Dedifferentiated amniotic fluid mesenchymal stem cell (primary cell): ENCODE measurements around the gene PRKCE.

Experiments used
- DNase-seq: peaks from one replicate; pipeline ENCODE4 v3.0.0-alpha.2; 2016; ENCODE audit errors: extremely low spot score

Gene PRKCE

DNA sequence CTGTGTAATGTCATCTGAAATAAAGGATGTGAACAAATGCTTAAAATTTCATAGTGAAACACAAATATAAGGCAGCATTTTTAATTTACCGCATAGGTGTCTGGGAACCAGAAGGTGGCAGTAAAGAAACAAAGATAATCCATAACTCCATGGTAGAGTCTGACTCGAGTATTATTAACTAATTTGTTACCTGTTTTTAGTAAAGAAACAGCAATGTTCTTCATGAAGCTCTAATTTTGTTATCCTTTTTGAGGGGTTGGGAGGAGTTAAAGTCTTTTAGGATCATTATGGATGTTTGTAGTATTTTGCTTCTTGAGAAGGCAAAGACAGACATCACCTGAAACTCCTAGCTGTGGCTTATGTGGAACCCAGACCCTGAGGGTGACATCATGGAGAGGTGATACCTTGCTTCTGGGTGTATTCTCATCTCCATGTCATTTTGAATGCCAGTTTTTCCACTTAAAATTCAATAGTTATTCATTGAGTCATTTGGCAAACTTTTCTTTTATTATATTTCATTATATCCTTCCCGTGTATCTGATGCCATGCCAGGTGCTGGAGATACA is 359.5 kb downstream of the PRKCE start:
- peak; percentile 70 for DNase-seq

DNA sequence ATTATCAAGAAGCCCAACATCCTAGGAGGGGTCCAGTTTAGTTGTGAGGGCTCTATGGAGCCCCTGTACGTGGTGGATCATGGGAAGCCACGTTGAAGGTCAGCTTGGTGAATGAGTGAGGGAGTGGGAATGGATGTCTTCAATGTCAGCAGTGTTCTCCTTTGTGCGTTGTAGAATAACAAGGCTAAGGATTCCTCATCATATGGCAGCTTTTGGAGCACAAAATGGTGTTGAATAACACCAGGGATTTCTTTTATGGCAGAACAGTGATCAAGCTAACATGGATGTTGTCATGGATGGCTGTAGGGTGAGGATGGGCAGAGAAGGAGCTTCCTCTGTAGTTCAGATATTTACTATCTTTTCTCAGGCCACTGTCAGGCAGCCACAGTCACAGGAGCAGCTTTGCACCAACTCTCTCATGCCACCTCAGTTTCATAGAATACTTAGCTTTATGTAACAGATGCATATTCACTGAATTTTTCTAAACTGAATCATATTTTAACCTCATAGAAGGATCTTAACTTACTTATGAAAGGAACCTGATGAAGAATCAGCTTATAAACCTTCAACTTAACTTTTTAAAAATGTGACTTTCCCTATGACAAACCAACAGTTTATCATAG is 361.3 kb downstream of the PRKCE start:
- no peak for DNase-seq

DNA sequence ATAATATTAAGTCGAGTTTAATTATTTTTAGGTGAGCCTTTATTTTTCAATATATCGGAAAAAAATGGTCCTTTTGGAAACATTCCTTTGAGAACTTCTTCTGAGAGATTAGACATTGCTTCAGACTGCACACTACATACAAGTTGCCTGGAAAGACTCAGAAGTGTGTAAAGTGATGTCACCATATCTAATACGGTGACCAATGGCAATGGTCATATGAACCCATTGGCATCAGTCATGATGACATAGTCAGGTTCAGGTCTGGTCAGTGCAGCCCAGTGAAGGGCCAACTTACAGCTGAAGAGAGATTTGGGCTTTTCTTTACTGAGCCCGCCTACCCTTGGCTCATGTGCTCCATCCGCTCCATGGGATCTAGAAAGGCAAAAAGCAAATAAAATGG is 362.3 kb downstream of the PRKCE start:
- DNase-seq: no peak

DNA sequence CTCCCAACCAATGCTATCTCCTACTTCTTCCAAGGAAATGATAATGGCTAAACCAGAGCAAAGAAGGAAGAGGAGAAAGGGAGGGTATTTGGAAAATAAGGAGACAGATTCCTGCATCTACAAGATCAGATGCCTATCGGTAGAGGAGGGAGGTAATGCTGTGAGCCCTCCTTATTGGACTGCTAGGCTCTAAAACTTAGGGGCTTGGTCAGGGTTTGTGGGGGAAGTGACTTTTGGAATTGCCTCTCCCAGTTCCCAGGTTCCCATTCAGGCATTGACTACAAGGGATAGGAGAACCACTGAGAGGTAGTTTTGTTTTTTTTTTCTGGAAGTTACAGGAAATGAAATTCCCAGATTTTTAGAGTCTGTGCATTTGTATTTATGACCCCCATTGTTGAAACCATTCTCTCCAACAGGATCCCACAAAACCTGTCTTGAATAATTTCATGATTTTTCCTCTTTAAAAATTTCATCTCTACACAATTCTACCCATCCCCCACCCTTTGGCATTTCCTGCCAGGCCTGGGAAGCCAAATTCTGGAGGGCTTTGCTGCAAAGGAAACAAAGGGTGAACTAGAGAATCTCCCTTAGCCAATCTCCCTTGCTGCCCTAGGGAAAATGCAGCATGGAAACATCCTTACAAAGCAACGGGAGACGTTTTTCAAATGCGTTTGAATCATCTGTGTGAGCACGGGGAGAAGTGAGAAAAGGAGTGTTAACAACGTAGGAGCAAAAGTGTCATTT is 363.6 kb downstream of the PRKCE start:
- DNase-seq: no peak

DNA sequence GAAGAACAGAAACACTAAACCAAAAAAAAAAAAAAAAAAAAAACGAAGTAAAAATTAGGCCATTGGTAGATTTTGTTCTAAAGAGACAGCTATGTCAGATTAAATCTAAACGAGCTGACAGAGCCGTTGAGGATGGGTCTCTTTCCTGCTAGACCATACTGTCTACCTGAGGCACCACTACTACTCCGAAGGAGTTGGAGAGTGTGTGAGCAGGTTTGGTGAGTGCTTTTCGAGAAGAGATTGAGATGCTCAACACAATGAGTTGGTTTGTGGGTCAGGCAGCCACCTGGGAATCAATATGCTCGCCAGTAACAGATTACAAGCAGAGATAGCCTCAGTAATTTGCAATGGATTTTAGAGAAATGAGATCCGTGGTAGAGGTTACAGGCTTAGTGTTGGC is 364.2 kb downstream of the PRKCE start:
- no peak for DNase-seq

DNA sequence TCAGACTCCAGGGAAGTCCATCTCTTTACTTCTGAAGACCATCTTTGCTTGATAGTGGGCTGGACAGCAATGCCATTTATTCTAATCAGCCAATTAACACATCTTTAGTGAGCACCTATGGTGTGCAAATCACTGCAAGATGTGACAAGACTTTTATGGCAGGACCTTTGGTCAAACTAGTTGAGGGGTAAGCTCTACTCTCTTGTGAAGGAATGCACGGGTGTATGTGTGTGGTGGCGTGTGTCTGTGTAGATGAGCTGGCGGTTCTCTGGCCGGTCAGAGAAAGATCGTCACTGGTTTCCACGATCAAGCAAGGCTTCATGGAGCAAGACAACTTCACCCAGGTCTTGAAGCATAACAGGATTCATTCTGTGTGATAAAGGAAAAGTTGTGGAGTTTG is 364.6 kb downstream of the PRKCE start:
- DNase-seq: no peak

DNA sequence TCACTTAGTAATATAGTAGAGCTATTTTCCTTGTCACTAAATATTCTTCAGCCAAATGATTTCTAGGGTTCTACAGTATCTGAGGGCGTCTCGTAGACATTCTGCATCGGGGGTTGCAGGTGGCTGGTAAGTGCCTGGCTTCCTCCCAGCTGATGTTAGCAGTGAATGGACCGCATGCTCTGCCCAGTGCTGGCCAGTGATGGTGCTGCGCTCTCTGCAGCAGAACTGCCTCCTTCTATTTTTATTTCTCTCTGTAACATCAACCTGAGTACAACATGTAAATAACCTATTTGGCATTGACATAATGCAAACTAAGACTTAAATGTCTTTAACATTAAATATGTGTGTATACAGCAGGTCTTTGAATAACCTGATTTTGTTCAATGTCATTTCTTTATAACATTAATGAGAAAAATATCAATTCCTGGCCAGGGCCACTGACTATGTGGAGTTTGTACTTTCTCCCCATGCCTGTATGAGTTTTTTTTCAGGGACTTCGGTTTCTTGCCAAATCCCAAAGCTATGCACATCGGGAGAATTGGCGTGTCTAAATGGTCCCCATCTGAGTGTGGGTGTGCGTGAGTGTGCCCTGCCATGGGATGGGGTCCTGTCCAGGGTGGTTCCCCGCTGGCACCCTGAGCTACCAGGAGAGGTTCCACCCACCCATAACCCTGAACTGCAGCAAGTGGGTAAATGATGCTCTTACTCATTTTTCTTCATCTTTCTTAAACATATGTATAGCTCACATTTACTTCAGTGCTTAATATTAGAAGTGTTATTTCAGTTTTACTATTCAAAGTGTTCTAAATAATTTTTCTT is 367.5 kb downstream of the PRKCE start:
- DNase-seq: no peak

DNA sequence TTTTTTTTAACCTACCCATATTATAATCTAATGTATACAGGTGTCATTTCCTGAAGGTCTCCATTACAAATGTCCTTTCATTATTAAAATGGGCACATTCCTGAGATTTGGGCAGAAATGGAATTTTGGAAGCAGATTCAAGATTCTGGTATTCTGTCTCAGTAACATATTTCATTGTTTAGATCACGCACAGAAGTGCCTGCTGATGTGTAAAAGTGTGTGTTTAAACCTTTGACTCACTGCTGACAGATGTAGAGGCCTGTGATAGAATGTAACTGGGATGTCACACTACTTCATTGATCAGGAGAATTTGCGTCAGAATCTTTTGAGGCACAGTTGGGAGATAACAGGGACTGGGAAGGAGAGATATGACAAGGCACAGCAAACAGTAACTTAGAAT is 368.9 kb downstream of the PRKCE start:
- no peak for DNase-seq

DNA sequence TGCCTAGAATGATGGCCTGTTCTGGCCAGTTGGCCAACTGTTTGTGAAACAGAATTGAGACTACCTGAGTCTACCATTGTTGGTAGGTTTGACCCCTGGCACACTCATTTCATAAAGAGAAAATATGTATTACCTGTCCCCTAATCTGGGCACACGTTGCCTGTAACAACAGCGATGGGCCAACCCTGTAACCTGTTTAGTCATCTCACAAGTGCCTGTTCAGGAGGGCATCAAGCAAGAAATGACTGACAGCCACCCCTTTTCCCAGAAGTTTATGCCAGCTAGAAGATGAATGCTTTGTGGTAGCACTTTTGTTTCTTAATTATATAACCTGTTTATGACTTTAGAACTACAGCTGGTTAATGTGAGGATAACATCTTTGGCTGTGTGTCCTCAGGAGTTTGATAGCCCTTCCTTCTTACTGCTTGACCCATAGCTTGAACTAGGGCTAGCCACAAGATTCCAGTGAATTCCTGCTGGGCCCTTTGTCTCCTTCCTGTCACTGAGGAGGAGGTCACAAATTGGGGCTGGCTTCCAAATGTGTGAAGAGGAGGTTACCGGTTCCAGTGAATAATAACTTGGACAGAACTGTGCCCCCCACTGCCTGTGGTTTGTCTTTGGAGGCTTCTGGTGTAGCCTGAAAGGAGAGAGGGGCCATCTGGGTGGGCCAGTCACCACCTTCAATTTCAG is 371.8 kb downstream of the PRKCE start:
- no peak for DNase-seq

DNA sequence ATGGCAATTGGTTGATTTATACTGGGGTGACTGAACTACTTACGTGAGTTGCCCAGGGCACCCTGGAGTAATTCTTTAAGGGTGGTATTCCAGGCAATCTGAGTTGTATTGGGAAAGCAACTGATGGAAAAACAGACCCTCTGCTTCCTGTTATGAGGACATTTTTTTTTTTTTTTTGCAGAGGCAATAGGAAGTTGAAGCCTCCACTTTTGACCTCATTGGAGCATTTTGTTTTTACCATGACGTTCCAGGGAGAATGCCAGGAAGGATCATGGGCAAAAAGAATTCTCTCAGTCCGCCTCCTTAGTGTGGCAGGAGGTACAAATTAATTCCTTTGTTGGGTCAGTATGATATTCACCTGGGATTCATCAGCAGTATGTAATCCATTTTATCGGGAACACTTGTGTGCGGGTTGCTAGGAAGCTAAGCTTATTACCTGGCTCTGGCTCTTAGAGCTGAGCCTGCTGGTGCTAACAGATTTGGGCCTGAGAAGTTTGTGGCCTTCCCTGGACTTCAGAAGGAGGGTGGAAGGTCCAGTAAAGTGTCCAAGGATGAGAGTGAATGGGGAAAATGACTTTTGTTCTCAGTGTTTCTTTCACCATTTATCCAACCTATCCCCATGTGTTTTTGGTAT is 372.8 kb downstream of the PRKCE start:
- no peak for DNase-seq

DNA sequence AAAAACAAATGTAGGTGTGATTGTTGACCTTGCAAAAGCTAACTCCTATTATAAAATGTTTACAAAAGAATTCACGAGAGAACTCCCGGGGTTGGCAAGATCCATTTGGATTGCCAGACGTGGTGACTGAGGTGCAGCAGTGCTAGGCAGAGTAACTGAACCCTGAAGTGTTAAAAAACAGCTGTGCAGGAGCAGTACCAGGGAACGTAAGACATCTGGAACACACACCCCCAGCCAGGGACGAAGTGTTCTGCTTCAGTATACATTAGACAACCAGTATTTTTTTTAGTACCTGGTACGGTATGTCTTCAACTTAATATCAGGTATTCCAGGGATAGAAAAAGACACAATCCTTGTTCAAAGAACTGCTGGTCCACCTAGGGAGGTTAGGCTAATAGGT is 373.6 kb downstream of the PRKCE start:
- no peak for DNase-seq

DNA sequence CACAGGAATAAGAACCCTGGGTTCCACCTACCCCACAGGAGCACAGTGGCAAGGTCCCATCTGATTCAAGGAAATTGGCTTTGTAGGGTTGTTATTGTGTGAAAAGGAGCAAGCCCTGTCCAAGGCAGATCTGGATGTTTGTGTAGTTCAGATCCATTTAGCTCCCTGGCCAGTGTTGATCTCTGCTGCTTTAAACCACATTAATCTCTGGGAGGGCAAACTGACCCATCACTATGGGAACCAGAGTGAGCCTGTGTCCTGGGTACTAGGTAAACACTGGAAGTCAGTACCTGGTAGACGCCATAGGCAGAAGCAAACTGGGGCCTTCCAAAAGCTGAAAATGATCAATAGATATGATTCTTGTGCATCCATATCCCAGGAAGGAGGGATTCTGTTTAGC is 374.2 kb downstream of the PRKCE start:
- no peak for DNase-seq

DNA sequence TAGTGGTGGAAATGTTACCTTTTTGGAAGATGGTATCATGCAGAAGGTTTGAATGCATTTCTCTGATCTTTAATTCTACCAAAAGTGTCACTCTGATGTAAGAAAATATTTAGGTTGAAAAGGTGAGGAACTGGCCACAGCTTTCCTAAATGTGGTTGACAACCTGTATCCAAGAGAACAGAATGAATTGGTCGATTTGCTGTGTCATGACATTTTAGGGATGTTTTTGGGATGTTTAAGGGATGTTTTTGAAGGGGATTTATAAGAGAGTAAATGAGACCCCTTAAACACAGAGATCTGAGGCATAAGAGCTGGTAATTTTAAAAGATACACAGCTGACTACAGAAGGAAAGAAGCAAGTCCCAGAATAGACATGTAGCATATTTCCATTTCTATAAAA is 375.0 kb downstream of the PRKCE start:
- DNase-seq: no peak

DNA sequence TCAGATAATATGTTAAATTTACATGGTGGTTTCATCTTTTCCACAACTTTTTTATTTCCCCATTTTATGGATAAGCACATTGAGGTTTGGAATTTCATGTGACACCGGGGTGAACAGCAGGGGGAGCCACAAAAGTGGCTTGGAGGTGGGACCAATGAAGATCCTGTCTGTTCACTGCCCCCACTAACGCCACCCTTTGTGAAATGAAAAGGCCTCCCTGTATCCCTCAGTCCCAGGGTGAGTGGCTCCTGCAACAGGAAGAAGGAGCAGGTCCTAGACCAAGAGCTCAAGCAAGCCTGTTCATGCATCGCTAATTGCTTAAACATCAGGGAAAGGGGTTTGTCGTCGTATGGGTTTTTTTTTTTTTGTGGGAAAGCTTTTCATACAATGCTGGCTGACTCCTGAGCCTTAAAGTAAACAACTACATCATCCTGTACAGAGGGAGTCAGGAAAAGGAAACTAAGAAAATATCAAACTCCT is 377.9 kb downstream of the PRKCE start:
- DNase-seq: peak; percentile 57

DNA sequence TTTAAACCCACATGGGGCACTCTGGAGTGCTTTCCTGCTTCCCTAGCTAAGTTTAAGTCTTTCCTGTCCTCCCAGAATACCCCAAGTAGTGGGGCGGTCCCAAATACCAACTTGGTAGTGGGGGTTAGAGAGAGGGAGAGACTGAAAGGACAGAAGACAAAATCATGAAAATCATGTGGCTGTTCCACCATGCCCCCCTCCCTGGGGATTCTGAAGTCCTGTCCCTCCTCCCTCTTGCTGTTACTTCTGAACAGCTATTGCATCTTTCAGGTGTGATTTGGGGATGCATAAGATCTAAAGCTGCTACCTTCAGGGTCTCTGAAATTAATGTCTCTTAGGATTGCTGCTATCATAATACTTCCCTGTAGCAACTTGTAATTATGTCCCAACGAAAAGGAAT is 378.9 kb downstream of the PRKCE start:
- no peak for DNase-seq

DNA sequence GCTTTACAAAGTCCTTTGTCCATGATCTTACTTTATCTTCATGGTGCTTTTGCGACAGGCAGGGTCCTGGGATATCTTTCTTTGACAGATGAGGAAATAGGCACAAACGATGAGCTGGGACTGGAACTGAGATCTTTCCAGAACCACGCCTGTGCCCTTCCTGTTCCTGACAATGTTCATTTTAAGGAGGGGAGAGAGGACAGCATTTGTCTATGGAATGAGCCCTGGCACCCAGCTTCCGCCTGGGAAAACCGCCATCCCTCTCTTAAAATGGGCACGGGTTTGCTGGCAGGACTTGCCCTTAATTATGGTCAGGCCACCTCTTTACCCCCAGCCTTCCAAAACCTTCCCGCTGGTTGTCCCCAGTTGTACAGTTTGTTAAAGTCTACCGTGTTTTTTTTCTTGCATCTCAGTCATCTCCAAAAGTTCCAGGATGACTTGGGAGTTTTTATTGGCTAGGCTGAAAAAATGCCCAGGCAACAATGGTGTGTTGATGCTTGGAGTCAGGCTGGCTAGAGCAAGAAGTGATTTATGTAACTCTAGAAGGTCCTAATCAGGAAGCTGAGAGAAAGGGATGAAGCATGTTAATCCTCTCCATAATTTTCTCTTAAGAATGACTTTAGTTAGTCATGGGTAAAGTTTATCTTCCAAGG is 380.8 kb downstream of the PRKCE start:
- DNase-seq: no peak

DNA sequence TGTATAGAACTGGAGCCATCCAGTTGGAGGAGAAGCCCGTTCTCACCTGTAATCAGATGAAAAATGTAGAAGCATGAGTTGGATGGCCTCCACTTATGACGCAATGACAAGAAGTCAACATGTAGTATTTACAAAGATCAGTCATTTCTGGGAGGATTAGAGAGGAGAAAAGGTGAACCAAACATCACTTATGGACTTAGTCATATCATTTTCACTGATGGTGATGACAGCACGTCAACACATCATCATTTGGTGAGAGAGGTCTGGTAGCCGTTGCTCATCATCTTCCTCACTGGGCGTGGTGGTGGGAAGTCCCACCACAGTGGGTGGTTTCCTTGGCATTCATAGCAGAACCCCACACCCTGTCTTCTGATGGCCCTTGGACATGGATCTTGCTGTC is 381.5 kb downstream of the PRKCE start:
- DNase-seq: no peak

DNA sequence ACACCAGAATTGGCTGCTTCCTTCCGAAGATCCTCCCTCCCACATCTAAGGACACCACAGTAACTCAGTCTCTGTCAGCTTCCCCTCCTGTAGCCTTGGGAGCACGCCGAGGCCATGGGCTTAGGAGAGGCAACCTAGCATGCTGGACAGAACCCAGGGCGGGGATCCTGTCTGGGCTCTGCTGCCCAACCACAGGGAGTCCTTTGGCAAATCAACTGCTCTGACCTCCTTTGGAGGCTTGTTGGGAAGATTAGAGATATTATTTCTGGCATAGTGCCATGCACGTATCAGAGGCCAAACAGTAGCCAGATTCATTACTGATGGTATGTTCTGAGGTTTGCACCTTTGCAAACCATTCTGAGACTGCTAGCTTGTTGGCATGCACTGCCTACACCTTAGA is 383.1 kb downstream of the PRKCE start:
- DNase-seq: no peak

DNA sequence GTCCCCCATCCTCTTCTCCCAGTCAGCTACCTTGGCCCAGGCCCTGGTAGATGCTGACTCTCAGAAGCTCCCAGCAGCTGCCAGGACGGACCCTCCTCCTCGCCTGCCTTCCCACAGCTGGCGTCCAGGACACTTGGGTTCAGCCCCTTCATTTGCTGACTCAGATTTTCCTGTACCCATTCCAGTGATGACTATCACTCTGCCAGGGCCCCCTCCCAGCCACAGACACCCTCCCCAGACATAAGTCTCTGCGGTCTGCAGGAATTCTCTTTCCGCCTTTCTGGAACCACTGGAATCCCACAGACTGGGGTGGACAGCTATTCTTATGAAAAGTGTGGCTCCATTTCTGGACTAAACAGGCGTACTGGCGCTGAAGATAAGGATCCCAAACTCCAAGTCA is 385.5 kb downstream of the PRKCE start:
- DNase-seq: peak; percentile 95

DNA sequence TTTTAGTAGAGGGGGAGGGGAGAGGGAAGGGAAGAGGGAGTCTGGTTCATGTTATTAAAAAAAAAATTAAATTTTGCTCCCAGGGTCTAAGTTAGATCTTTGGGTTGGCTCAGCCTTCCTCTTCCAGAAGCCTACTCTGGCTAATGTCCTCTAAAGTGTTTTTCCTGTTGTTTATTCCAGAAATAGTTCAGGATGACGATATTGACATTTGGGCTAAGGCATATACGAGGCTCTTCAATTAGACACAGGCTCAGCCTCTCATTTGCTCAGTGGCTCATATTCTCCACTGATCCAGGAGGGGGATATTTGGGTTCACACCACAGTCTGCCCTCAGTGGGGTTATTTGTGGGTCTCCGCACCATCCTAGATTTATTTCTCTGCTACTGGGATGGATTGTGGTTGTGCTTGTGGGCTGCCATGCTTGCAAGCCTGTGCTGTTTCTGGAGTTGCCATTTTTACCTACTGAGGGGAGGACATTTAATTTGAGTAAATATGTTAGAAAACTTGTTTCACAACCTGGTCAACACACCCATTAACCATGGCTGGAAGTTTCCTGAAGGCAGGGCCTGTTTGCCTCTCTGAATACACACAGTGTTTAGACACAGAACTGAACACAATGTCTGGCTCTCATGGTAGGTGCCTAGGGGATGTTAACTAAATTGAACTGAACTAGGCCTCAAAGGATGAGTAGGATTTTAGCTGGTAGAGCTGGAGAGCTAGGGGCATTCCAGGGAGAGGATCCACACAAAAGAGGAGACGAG is 388.2 kb downstream of the PRKCE start:
- no peak for DNase-seq
